VCaP (cell line): Measurements from ENCODE around the gene SERPINB3.

Experiments used
- H3K27ac ChIP-seq: fragments of 450-650 bp; 2 replicates; pipeline ENCODE4 v1.5.1; 2017
- CTCF ChIP-seq: fragments of 450-650 bp; conservative IDR thresholded peaks from 2 replicates; pipeline ENCODE4 v1.5.1; 2017; ENCODE audit warnings: mild to moderate bottlenecking, moderate library complexity

Gene SERPINB3

GRCh38 chr18:63613420-63613819 lies 48.3 kb downstream of the SERPINB3 start:
- no peak for TF ChIP-seq CTCF
- no peak overlapping the region for H3K27ac ChIP-seq

GRCh38 chr18:63606526-63606925 lies 55.2 kb downstream of the SERPINB3 start:
- H3K27ac ChIP-seq = no peak overlapping the region
- no peak for TF ChIP-seq CTCF
